ENCODE measurements around the gene ANHX. TPM values are rescaled to one million over a fixed set of nuclear protein-coding genes. Genes with fewer than 3 reads are reported as not detected.

ANHX gene
- total RNA-seq, 4 donors from 2014 or later = not detected

DNA sequence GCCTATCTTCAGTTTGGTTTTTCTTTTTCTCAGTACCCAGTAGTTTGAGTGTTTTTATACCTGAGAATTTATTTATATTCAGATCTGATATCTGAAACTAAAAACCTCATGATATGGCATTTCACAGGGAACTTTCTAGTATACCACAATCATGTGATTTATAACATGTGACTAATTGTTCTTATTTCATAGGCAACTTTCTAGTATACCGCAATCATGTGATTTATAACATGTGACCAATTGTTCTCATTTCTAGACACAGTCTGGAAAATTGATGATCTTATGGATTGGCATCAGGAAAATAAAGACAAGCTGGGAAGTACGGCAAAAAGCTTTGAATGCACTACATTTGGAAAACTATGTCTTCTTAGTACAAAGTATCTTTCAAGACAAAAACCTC is 33.8 kb downstream of the ANHX start:
- intact Hi-C loops (cut with DNase I; ENCODE audit: low total_unique reads) = no loop called here
- WGBS, 2 donors = 54 to 97% methylated on average over 2 of the region's 2 CpGs

DNA sequence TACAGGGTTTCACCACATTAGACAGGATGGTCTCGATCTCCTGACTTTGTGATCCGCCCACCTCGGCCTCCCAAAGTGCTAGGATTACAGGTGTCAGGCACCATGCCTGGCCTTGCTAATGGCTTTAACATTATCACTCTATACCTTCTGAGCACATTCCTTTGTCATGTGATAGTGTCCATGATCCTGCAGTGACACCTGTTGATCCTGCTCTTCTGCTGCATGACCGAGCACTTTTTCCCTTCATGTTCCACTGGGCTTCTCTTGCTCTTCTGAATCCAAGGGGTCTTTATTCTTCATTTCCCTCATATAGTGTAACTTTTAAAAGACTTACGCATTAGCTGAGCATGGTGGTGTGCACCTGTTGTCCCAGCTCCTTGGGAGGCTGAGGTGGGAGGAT is 42.8 kb downstream of the ANHX start:
- TF ChIP-seq, protein P1, sequence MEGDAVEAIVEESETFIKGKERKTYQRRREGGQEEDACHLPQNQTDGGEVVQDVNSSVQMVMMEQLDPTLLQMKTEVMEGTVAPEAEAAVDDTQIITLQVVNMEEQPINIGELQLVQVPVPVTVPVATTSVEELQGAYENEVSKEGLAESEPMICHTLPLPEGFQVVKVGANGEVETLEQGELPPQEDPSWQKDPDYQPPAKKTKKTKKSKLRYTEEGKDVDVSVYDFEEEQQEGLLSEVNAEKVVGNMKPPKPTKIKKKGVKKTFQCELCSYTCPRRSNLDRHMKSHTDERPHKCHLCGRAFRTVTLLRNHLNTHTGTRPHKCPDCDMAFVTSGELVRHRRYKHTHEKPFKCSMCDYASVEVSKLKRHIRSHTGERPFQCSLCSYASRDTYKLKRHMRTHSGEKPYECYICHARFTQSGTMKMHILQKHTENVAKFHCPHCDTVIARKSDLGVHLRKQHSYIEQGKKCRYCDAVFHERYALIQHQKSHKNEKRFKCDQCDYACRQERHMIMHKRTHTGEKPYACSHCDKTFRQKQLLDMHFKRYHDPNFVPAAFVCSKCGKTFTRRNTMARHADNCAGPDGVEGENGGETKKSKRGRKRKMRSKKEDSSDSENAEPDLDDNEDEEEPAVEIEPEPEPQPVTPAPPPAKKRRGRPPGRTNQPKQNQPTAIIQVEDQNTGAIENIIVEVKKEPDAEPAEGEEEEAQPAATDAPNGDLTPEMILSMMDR (IDR thresholded peaks at IDR 0.05) = no peak
- TF ChIP-seq POLR2A (IDR thresholded peaks at IDR 0.05) = no peak
- no peak overlapping the region for H3K4me3 ChIP-seq (ENCODE audit: low read depth, poor library complexity, severe bottlenecking)
- DNase-seq (ENCODE audit: low spot score in 2 of 2) = no peak
- 99% methylated on average over 5 of the region's 5 CpGs for WGBS, 2 donors
- intact Hi-C loops (cut with DNase I; ENCODE audit: low total_unique reads) = no loop called here

More for the DNA sequence above, 33.8 kb downstream of the ANHX start:
- TF ChIP-seq, protein P1 (IDR thresholded peaks at IDR 0.05) = no peak
- no peak for TF ChIP-seq POLR2A (IDR thresholded peaks at IDR 0.05)
- no peak for DNase-seq (ENCODE audit: low spot score in 2 of 2)
- no peak overlapping the region for H3K4me3 ChIP-seq (ENCODE audit: low read depth, poor library complexity, severe bottlenecking)

DNA sequence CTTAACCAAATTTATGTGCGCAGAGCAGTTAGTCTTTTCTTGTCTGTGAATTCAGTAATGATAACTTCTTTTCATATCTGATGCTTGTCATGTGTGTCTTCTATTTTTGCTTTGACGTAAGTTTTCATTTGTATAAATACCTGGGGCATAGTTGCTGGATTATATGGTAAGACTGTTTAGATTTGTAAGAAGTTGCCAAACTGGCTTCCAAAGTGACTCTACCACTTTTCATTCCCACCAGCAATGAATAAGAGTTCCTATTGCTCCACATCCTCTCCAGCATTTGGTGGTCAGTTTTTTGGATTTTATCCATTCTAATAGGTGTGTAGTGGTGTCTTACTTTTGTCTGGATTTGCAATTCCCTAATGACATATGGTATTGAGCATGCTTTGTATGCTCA is 45.5 kb downstream of the ANHX start:
- TF ChIP-seq POLR2A (IDR thresholded peaks at IDR 0.05) = no peak
- TF ChIP-seq, protein P1 (IDR thresholded peaks at IDR 0.05) = no peak
- H3K4me3 ChIP-seq (ENCODE audit: low read depth, poor library complexity, severe bottlenecking) = no peak overlapping the region
- DNase-seq (ENCODE audit: low spot score in 2 of 2) = no peak
- 85 to 88% methylated on average over 2 of the region's 2 CpGs for WGBS, 2 donors
- intact Hi-C loops (cut with DNase I; ENCODE audit: low total_unique reads) = no loop called here

DNA sequence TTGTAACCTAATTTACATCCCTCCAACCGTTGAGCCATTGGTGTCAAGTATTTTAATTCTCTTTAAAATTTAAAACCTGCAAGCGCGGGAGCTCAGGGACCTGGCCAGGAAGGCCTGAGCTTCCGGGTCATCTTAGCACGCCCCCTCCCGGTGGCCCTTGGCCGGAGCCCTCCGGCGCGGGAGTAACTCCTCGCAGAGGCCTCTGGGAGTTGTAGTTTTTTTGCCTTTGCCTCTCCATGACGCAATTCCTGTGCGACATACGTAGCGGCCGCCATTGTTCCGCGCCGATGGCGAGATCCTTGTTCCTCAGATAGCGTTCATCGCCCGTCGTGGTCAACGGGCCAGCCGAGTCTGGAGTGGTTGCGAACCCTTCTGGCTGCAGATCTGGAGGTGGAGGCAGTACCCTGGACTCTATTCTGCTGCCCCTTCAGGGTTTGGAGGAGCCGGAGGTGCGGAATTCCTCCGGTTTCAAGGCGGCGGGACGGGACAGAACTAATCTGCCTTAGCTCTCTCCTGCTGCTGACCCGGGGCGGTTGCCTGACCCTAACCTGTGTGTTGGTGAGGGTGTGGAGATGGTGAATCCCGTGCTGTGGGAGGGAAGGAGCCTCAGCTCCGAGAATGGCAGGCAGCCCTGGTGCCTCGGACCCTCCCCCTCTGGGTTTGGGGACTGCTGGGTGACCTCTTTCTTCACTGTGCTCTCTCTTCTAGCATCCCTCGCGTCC is 54.3 kb downstream of the ANHX start, which contains the start of gene ZNF268:
Gene ZNF268 (plus strand): TSS at position 258 of the 722 bp plus-strand sequence. CDS start 503 bp downstream, outside the sequence.
- DNase-seq (ENCODE audit: low spot score in 2 of 2) = peak; percentile 84 to 96
- TF ChIP-seq POLR2A (IDR thresholded peaks at IDR 0.05) = no peak
- TF ChIP-seq, protein P1 (IDR thresholded peaks at IDR 0.05) = no peak
- 3 to 5% methylated on average over 32 to 39 of the region's 40 CpGs for whole genome bisulfite sequencing, 2 donors
- intact Hi-C loops (cut with DNase I; ENCODE audit: low total_unique reads) = no loop called here
- H3K4me3 ChIP-seq (ENCODE audit: low read depth, poor library complexity, severe bottlenecking) = peak within 1 kb of the TSS; percentile 88

DNA sequence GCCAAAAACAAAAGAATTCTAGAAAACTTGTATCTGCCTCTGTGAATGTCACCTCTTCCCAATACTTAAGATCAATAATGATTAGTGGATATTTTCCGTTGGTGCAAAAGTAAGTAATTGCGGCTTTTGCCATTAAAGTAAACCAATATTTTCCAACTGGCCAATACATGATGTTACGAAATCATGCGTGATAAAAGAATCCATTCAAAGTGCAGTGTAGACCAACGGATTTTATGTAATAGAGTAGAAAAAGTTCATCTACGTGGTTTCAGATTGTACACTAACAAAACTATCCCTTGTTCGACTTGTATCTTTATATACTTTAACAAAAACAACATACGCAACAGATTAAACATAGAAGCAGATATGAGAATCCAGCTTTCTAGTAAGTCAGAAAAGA is 55.0 kb downstream of the ANHX start:
- no peak overlapping the region for H3K4me3 ChIP-seq (ENCODE audit: low read depth, poor library complexity, severe bottlenecking)
- intact Hi-C loops (cut with DNase I; ENCODE audit: low total_unique reads) = no loop called here
- no peak for DNase-seq (ENCODE audit: low spot score in 2 of 2)
- WGBS, 2 donors = 98% methylated on average over 8 of the region's 8 CpGs
- TF ChIP-seq, protein P1 (IDR thresholded peaks at IDR 0.05) = no peak
- TF ChIP-seq POLR2A (IDR thresholded peaks at IDR 0.05) = no peak

DNA sequence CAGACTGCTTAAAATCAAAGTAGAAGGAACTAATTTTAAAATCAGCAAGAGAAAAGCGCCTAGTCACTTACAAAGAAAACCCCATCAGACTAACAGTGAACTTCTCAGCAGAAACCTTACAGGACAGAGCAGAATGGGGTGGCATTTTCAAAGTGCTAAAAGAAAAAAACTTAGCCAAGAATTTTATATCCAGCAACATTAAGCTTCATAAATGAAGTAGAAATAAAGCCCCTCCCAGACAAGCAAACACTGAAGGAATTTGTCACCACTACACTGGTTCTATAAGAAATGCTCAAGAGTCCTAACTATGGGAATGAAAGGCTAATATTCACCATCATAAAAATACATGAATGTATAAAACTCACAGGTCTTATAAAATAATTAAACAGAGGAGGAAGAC is 60.8 kb downstream of the ANHX start:
- TF ChIP-seq, protein P1 (IDR thresholded peaks at IDR 0.05) = no peak
- no peak for TF ChIP-seq POLR2A (IDR thresholded peaks at IDR 0.05)
- 68 to 79% methylated on average over 1 of the region's 1 CpG for WGBS, 2 donors
- DNase-seq (ENCODE audit: low spot score in 2 of 2) = no peak
- intact Hi-C loops (cut with DNase I; ENCODE audit: low total_unique reads) = no loop called here
- no peak overlapping the region for H3K4me3 ChIP-seq (ENCODE audit: low read depth, poor library complexity, severe bottlenecking)
